Karpas-422 (cell line): ENCODE results near the gene SH3BP1. TPM values are rescaled to one million over a fixed set of nuclear protein-coding genes. Genes with fewer than 3 reads are reported as not detected.

ENCODE experiments used
- DNase-seq: peaks from one replicate; pipeline ENCODE4 v3.0.0-alpha.2; 2015
- H2AFZ ChIP-seq: fragments of 200-600 bp; sonication (generic); 2 replicates; pipeline ENCODE4 v1.6.1; 2014; ENCODE audit warnings: antibody characterized with exemption, low read length, mixed read lengths
- H3K27ac ChIP-seq: fragments of 200-600 bp; sonication (generic); 2 replicates; pipeline ENCODE4 v1.5.1; 2014; ENCODE audit warnings: mild to moderate bottlenecking, low read length, moderate library complexity
- H3K27me3 ChIP-seq: fragments of 200-600 bp; sonication (generic); 2 replicates; pipeline ENCODE4 v1.6.1; 2014; ENCODE audit warnings: low read length, mixed read lengths
- H3K36me3 ChIP-seq: fragments of 200-600 bp; sonication (generic); 2 replicates; pipeline ENCODE4 v1.6.1; 2014; ENCODE audit warnings: low read length, mixed read lengths; ENCODE audit not compliant: insufficient read depth
- H3K4me1 ChIP-seq: fragments of 200-600 bp; sonication (generic); 2 replicates; pipeline ENCODE4 v1.6.1; 2014; ENCODE audit warnings: mild to moderate bottlenecking, low read length, mixed read lengths
- H3K4me2 ChIP-seq: fragments of 200-600 bp; sonication (generic); 2 replicates; pipeline ENCODE4 v1.6.1; 2014; ENCODE audit warnings: low read length, low read depth, mild to moderate bottlenecking; ENCODE audit not compliant: poor library complexity, severe bottlenecking
- H3K4me3 ChIP-seq: fragments of 200-600 bp; sonication (generic); 2 replicates; pipeline ENCODE4 v1.5.1; 2014; ENCODE audit warnings: mild to moderate bottlenecking, antibody characterized with exemption, low read length, mixed read lengths
- H3K79me2 ChIP-seq: fragments of 200-600 bp; sonication (generic); 2 replicates; pipeline ENCODE4 v1.6.1; 2014; ENCODE audit warnings: mild to moderate bottlenecking, low read length, mixed read lengths
- H3K9ac ChIP-seq: fragments of 200-600 bp; sonication (generic); 2 replicates; pipeline ENCODE4 v1.6.0; 2014; ENCODE audit warnings: low read length
- H3K9me2 ChIP-seq: fragments of 200-600 bp; sonication (generic), shearing (Covaris generic); replicated peaks from 2 replicates; pipeline ENCODE4 v1.6.0; 2014; ENCODE audit warnings: mild to moderate bottlenecking, low read length, moderate library complexity; ENCODE audit not compliant: insufficient read depth
- H3K9me3 ChIP-seq: fragments of 300-700, 200-600 bp; sonication (generic); 2 replicates; pipeline ENCODE4 v1.6.1; 2014; ENCODE audit warnings: low read length, mixed read lengths
- H4K20me1 ChIP-seq: fragments of 200-600 bp; sonication (generic); 2 replicates; pipeline ENCODE4 v1.6.1; 2014; ENCODE audit warnings: mild to moderate bottlenecking, antibody characterized with exemption, low read length, low read depth; ENCODE audit not compliant: insufficient read depth
- total RNA-seq: library from RNA; depleted of rRNA; stranded (reverse); fragments of >200 nt; shearing (Covaris generic); gene quantifications from 2 replicates; pipeline ENCODE4 v1.2.3, GENCODE V29; 2014; ENCODE audit warnings: low replicate concordance

The SH3BP1 gene
- total RNA-seq, 1 experiment from 2014 or later: 43.2 TPM

GRCh38 chr22:37679670-37680069, 40.2 kb downstream of the SH3BP1 start:
- H3K9me3 ChIP-seq: no peaks in the 10 kb centered on the region
- no peak overlapping the region for H3K4me3 ChIP-seq
- DNase-seq: no peak
- no peaks in the 10 kb centered on the region for H3K27me3 ChIP-seq
- no peak overlapping the region for H3K27ac ChIP-seq
- no peaks in the 10 kb centered on the region for H4K20me1 ChIP-seq
- no peak overlapping the region for H3K4me2 ChIP-seq
- no peak overlapping the region for H2AFZ ChIP-seq
- H3K36me3 ChIP-seq: no peaks in the 10 kb centered on the region
- H3K4me1 ChIP-seq: peaks cover 38% of the 10 kb centered on the region
- H3K9ac ChIP-seq: no peak overlapping the region
- H3K9me2 ChIP-seq: no peaks in the 10 kb centered on the region
- no peaks in the 10 kb centered on the region for H3K79me2 ChIP-seq

- no peaks in the 10 kb centered on the region for H3K9me3 ChIP-seq
- H3K36me3 ChIP-seq: no peaks in the 10 kb centered on the region
- H3K79me2 ChIP-seq: no peaks in the 10 kb centered on the region
- H3K4me3 ChIP-seq: no peak overlapping the region
- H3K27ac ChIP-seq: no peak overlapping the region
- H3K4me1 ChIP-seq: peaks cover 38% of the 10 kb centered on the region
- no peak for DNase-seq
- H3K4me2 ChIP-seq: no peak overlapping the region
- H3K27me3 ChIP-seq: no peaks in the 10 kb centered on the region
- no peak overlapping the region for H2AFZ ChIP-seq
- H4K20me1 ChIP-seq: no peaks in the 10 kb centered on the region
- H3K9ac ChIP-seq: no peak overlapping the region
- no peaks in the 10 kb centered on the region for H3K9me2 ChIP-seq
Measured at GRCh38 chr22:37680191-37680851, 40.9 kb downstream of the SH3BP1 start.

GRCh38 chr22:37681001-37681424, 41.5 kb downstream of the SH3BP1 start:
- Histone ChIP-seq H3K9me3 (no peaks in the 10 kb centered on the region), H3K79me2 (no peaks in the 10 kb centered on the region), H3K27ac (no peak overlapping the region), H3K4me1 (peaks cover 38% of the 10 kb centered on the region), H3K9ac (no peak overlapping the region), H3K9me2 (no peaks in the 10 kb centered on the region), H3K27me3 (no peaks in the 10 kb centered on the region), H4K20me1 (no peaks in the 10 kb centered on the region), H3K4me3 (no peak overlapping the region), H3K36me3 (no peaks in the 10 kb centered on the region), H2AFZ (no peak overlapping the region), H3K4me2 (no peak overlapping the region)
- no peak for DNase-seq

GRCh38 chr22:37681556-37682049, 42.1 kb downstream of the SH3BP1 start:
- Histone ChIP-seq H3K4me3 (no peak overlapping the region), H3K4me2 (no peak overlapping the region), H3K79me2 (peaks cover 2% of the 10 kb centered on the region), H2AFZ (no peak overlapping the region), H3K4me1 (peaks cover 33% of the 10 kb centered on the region), H3K9me2 (no peaks in the 10 kb centered on the region), H3K36me3 (no peaks in the 10 kb centered on the region), H4K20me1 (no peaks in the 10 kb centered on the region), H3K27ac (no peak overlapping the region), H3K9me3 (no peaks in the 10 kb centered on the region), H3K27me3 (no peaks in the 10 kb centered on the region), H3K9ac (no peak overlapping the region)
- DNase-seq: peak; percentile 92

GRCh38 chr22:37684803-37685615, 45.5 kb downstream of the SH3BP1 start:
- Histone ChIP-seq H3K27ac (peak overlapping the region; percentile 87), H3K27me3 (no peaks in the 10 kb centered on the region), H3K4me1 (peaks cover 37% of the 10 kb centered on the region), H3K9me3 (no peaks in the 10 kb centered on the region), H3K4me2 (peak overlapping the region; percentile 83), H3K9ac (peak overlapping the region; percentile 95), H3K4me3 (peak overlapping the region; percentile 92), H3K36me3 (no peaks in the 10 kb centered on the region; the same call in 1 of the 2 replicates), H2AFZ (peak overlapping the region; percentile 35; the same call in 1 of the 2 replicates), H3K9me2 (no peaks in the 10 kb centered on the region), H4K20me1 (no peaks in the 10 kb centered on the region), H3K79me2 (peaks cover 20% of the 10 kb centered on the region)
- peak; percentile 78 for DNase-seq

GRCh38 chr22:37686002-37686982, 46.8 kb downstream of the SH3BP1 start, which contains the start of gene NOL12:
Gene NOL12, plus strand, starts transcription at chr22:37686343. Its CDS starts 50 bp downstream, at chr22:37686393.
- H3K9me3 ChIP-seq: no peaks in the 10 kb centered on the region
- H3K4me2 ChIP-seq: peak within 1 kb of the TSS; percentile 83
- peak within 1 kb of the TSS; percentile 87 for H3K27ac ChIP-seq
- H4K20me1 ChIP-seq: no peaks in the 10 kb centered on the region
- H3K79me2 ChIP-seq: peaks cover 20% of the 10 kb centered on the region
- H3K4me1 ChIP-seq: peaks cover 40% of the 10 kb centered on the region
- H3K36me3 ChIP-seq: peaks cover 3% of the 10 kb centered on the region; the same call in 1 of the 2 replicates
- peak; percentile 94 for DNase-seq
- H3K27me3 ChIP-seq: no peaks in the 10 kb centered on the region
- H3K9ac ChIP-seq: peak within 1 kb of the TSS; percentile 95
- H3K4me3 ChIP-seq: peak within 1 kb of the TSS; percentile 92
- peak within 1 kb of the TSS; percentile 49; the same call in 1 of the 2 replicates for H2AFZ ChIP-seq
- no peaks in the 10 kb centered on the region for H3K9me2 ChIP-seq

- Histone ChIP-seq H3K9ac (no peak overlapping the region), H4K20me1 (no peaks in the 10 kb centered on the region), H2AFZ (no peak overlapping the region), H3K4me3 (no peak overlapping the region), H3K9me2 (no peaks in the 10 kb centered on the region), H3K27me3 (no peaks in the 10 kb centered on the region), H3K4me2 (no peak overlapping the region), H3K27ac (no peak overlapping the region), H3K4me1 (peaks cover 64% of the 10 kb centered on the region), H3K36me3 (peaks cover 14% of the 10 kb centered on the region; the same call in 1 of the 2 replicates), H3K9me3 (no peaks in the 10 kb centered on the region), H3K79me2 (peaks cover 20% of the 10 kb centered on the region)
- DNase-seq: peak; percentile 36
Measured at GRCh38 chr22:37690407-37690806, 50.9 kb downstream of the SH3BP1 start.
